ENCODE data around the gene GOLGA3. TPM values are rescaled to one million over a fixed set of nuclear protein-coding genes. Genes with fewer than 3 reads are reported as not detected.

GOLGA3 gene
- total RNA-seq, result 56.2 and 69.5 TPM in 2 replicates

GRCh38 chr12:132828706-132829534, at the start of gene GOLGA3:
Gene GOLGA3, minus strand, starts transcription at chr12:132828869. Its CDS starts 6,741 bp downstream, at chr12:132822128.

DNA sequence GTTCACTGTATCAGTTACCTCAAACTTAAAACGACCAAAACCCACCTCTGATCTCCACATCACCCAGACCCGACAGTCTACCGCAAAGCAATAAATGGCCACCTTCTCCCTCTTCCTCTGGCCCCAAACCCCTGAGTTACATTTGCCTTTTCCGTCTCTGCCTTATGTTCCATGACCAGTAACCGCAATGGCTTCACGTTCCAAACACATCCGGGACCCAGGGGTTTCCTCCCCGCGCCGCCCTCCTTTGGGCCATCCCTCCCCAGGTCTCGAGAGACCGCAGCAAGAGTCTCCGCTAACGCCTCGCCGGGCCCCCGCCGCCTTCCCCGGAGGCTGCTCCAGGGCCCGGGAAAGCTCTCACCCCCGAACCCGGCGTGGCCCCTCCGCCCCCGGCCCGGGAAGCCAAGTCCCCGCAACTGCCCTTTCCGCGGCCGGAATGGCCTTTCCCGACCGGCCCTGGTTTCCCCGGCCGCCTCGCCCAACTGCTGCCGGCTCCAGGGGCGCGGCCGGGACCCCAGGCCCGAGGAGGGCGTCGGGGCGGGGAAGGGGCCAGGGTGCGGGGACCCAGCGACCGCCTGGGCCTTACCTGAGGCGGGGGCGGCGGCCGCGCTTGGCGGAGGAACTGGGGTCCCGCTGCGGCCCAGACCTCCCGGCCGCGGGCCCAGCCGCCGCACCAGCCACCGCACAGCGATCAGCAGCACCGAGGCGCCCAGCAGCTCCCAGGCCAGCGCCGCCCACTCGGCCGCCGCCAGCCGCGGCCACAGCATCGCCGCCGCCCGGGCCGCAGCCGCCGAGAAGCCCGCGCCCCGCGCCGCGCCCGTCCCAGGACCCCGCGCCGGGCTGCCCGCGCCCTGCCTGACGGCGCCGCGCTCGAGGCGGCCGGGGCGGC, 67.4 kb downstream of the GOLGA3 start, which contains the start of gene ANKLE2:
TSS of gene ANKLE2 (minus strand) at position 801 of the 889 bp plus-strand sequence. CDS start at position 767, 34 bp downstream.

Other genes with a start within 250 kb of the GOLGA3 start
- gene LRCOL1, start 218.3 kb downstream of the GOLGA3 start, total RNA-seq, result not detected in 2 replicates
- gene P2RX2, start 210.1 kb downstream of the GOLGA3 start, total RNA-seq, result not detected in 2 replicates
- 9.7 and 11.6 TPM in 2 replicates for gene POLE, start 141.5 kb downstream of the GOLGA3 start, total RNA-seq
- gene PXMP2, start 141.3 kb downstream of the GOLGA3 start, total RNA-seq, result 41.0 and 56.6 TPM in 2 replicates
- gene PGAM5, start 118.0 kb downstream of the GOLGA3 start, total RNA-seq, result 23.0 and 23.1 TPM in 2 replicates
- gene ANKLE2, start 67.0 kb downstream of the GOLGA3 start, total RNA-seq, result 30.8 and 33.8 TPM in 2 replicates
- gene CHFR, start 58.7 kb upstream of the GOLGA3 start, total RNA-seq, result 41.1 and 41.4 TPM in 2 replicates
- 3.7 and 10.0 TPM in 2 replicates for gene ZNF605, start 127.4 kb upstream of the GOLGA3 start, total RNA-seq
- gene ZNF26, start 157.5 kb upstream of the GOLGA3 start, total RNA-seq, result 1.9 and 2.1 TPM in 2 replicates
- gene ZNF84, start 208.6 kb upstream of the GOLGA3 start, total RNA-seq, result 10.0 and 16.0 TPM in 2 replicates